Vagina (tissue), 2 donors: ENCODE data around the gene FXN. TPM values are rescaled to one million over a fixed set of nuclear protein-coding genes. Genes with fewer than 3 reads are reported as not detected.
"Not testable (repeated sequence)": the region's sequence is repeated elsewhere in the genome, so short reads cannot be mapped to it uniquely, and the experiment has no call there.

Experiments used
- DNase-seq, 2 donors: peaks; one replicate each; pipeline ENCODE4 v3.0.0-alpha.2; 2017; ENCODE audit errors: extremely low spot score in 2 of 2
- H3K27ac ChIP-seq: fragments of 200-600 bp; sonication (generic); one replicate; pipeline ENCODE4 v1.5.1; 2019
- H3K27me3 ChIP-seq: fragments of 200-600 bp; sonication (generic); one replicate; pipeline ENCODE4 v1.5.1; 2019
- H3K36me3 ChIP-seq, 2 donors: fragments of 200-600 bp; sonication (generic); one replicate each; pipeline ENCODE4 v1.5.1; 2017 to 2019
- H3K4me1 ChIP-seq: fragments of 200-600 bp; sonication (generic); one replicate; pipeline ENCODE4 v1.5.1; 2019
- H3K4me3 ChIP-seq, 2 donors: fragments of 200-600 bp; sonication (generic); 1 replicate in 1 of 2; 2 replicates in 1 of 2; pipeline ENCODE4 v1.5.1; 2016 to 2019
- H3K9me3 ChIP-seq: fragments of 200-600 bp; sonication (generic); one replicate; pipeline ENCODE4 v1.5.1; 2019
- CTCF ChIP-seq, 3 experiments: fragments of 450-650 bp in 2 of 3; fragments of 200-600 bp in 1 of 3; sonication (generic) in 1 of 3; IDR thresholded peaks; one replicate each; pipeline ENCODE4 v1.5.1; 2017 to 2019; ENCODE audit warnings: antibody characterized with exemption in 3 of 3, mild to moderate bottlenecking in 2 of 3, moderate library complexity in 2 of 3
- POLR2A ChIP-seq, 2 donors: fragments of 450-650 bp; IDR thresholded peaks; one replicate each; pipeline ENCODE4 v1.6.1; 2017; ENCODE audit warnings: antibody characterized with exemption in 2 of 2, mild to moderate bottlenecking in 2 of 2, moderate library complexity in 2 of 2
- POLR2AphosphoS5 ChIP-seq, 2 donors: sonication (generic); formaldehyde crosslinking; IDR thresholded peaks; one replicate each; pipeline ENCODE4 v1.9.0; 2017; ENCODE audit warnings: antibody characterized with exemption in 2 of 2, mild to moderate bottlenecking in 2 of 2, low read depth in 1 of 2; ENCODE audit not compliant: insufficient read depth in 1 of 2
- intact Hi-C: fragments of 100-400 bp; cut with DNase I; formaldehyde crosslinking; loops from one replicate; pipeline ENCODE4 v1.15.1; 2023
- total RNA-seq: library from RNA; depleted of rRNA; stranded (reverse); fragments of >200 nt; gene quantifications from one replicate; pipeline ENCODE4 v1.2.3, GENCODE V29; 2016

FXN gene
- total RNA-seq, 1 donor from 2014 or later: 11.8 TPM

- no peaks in the 10 kb centered on the region for H3K27me3 ChIP-seq
- TF ChIP-seq POLR2A (IDR thresholded peaks at IDR 0.05) (no peak), CTCF (IDR thresholded peaks at IDR 0.05) (no peak), POLR2AphosphoS5 (IDR thresholded peaks at IDR 0.05; ENCODE audit: insufficient read depth in 1 of 2, low read depth in 1 of 2) (no peak)
- no peaks in the 10 kb centered on the region for H3K4me1 ChIP-seq
- intact Hi-C loops: no loop called here
- H3K9me3 ChIP-seq: no peaks in the 10 kb centered on the region
- no peak overlapping the region for H3K4me3 ChIP-seq
- no peak for DNase-seq
- H3K27ac ChIP-seq: no peak overlapping the region
- H3K36me3 ChIP-seq: no peaks in the 10 kb centered on the region
These were observed 72.2 kb downstream of the FXN start for GRCh38 chr9:69107771-69108170.

GRCh38 chr9:69108706-69109105 lies 73.2 kb downstream of the FXN start:
- DNase-seq, H3K4me1 ChIP-seq, H3K9me3 ChIP-seq, H3K4me3 ChIP-seq, intact Hi-C loops, H3K36me3 ChIP-seq, H3K27ac ChIP-seq, H3K27me3 ChIP-seq: not testable (repeated sequence)

DNA sequence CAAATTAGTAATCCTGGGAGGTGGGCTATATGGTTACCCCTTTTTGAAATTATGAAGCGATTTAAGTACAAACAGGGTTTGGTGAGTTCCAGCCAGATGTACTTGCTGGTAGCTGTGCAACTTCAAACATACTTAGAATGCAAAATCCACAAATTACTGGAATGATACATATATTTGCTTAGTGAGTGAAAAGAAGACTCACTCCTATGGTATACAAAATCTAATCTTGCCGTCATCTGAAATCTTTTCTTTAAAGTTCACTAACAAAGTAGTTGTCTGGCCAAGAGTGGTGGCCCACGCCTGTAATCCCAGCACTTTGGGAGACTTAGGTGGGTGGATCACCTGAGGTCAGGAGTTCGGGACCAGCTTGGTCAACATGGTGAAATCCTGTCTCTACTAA lies 73.6 kb downstream of the FXN start:
- no peak for DNase-seq
- intact Hi-C loops: no loop called here
- H3K27me3 ChIP-seq: no peaks in the 10 kb centered on the region
- H3K4me3 ChIP-seq: no peak overlapping the region
- H3K9me3 ChIP-seq: no peaks in the 10 kb centered on the region
- no peaks in the 10 kb centered on the region for H3K4me1 ChIP-seq
- H3K36me3 ChIP-seq: no peaks in the 10 kb centered on the region
- no peak for TF ChIP-seq POLR2A (IDR thresholded peaks at IDR 0.05)
- no peak for TF ChIP-seq CTCF (IDR thresholded peaks at IDR 0.05)
- no peak for TF ChIP-seq POLR2AphosphoS5 (IDR thresholded peaks at IDR 0.05; ENCODE audit: insufficient read depth in 1 of 2, low read depth in 1 of 2)
- no peak overlapping the region for H3K27ac ChIP-seq

- H3K27me3 ChIP-seq, intact Hi-C loops, H3K4me1 ChIP-seq, DNase-seq, H3K27ac ChIP-seq, H3K4me3 ChIP-seq, H3K9me3 ChIP-seq, H3K36me3 ChIP-seq: not testable (repeated sequence)
These were observed 77.1 kb downstream of the FXN start for GRCh38 chr9:69112646-69113045.

GRCh38 chr9:69115621-69116020 lies 80.1 kb downstream of the FXN start:
- Histone ChIP-seq H3K9me3 (no peaks in the 10 kb centered on the region), H3K27me3 (no peaks in the 10 kb centered on the region), H3K36me3 (no peaks in the 10 kb centered on the region), H3K27ac (no peak overlapping the region), H3K4me3 (no peak overlapping the region), H3K4me1 (peaks cover 2% of the 10 kb centered on the region)
- TF ChIP-seq CTCF (IDR thresholded peaks at IDR 0.05): peak in 1 of 3 experiments; percentile 4
- no peak for TF ChIP-seq POLR2AphosphoS5 (IDR thresholded peaks at IDR 0.05; ENCODE audit: insufficient read depth in 1 of 2, low read depth in 1 of 2)
- intact Hi-C loops: no loop called here
- DNase-seq: no peak

- no peak for TF ChIP-seq CTCF (IDR thresholded peaks at IDR 0.05)
- TF ChIP-seq POLR2AphosphoS5 (IDR thresholded peaks at IDR 0.05; ENCODE audit: insufficient read depth in 1 of 2, low read depth in 1 of 2): no peak
- no peak for TF ChIP-seq POLR2A (IDR thresholded peaks at IDR 0.05)
- peaks cover 17% of the 10 kb centered on the region for H3K4me1 ChIP-seq
- H3K27ac ChIP-seq: no peak overlapping the region
- H3K36me3 ChIP-seq: no peaks in the 10 kb centered on the region
- H3K9me3 ChIP-seq: no peaks in the 10 kb centered on the region
- intact Hi-C loops: no loop called here
- no peak for DNase-seq
- no peak overlapping the region for H3K4me3 ChIP-seq
- H3K27me3 ChIP-seq: no peaks in the 10 kb centered on the region
These were observed 83.1 kb downstream of the FXN start for GRCh38 chr9:69118656-69119055.
